Breast epithelium (tissue), 3 donors: ENCODE data around the gene PPP1R3E.

Source experiments
- CTCF ChIP-seq, 3 donors: fragments of 450-650 bp; IDR thresholded peaks; one replicate each; pipeline ENCODE4 v1.5.1; 2016 to 2017; ENCODE audit warnings: antibody characterized with exemption in 3 of 3, mild to moderate bottlenecking in 3 of 3, moderate library complexity in 3 of 3
- POLR2A ChIP-seq: fragments of 450-650 bp; IDR thresholded peaks from one replicate; pipeline ENCODE4 v1.6.1; 2016; ENCODE audit warnings: antibody characterized with exemption, mild to moderate bottlenecking, moderate library complexity
- POLR2AphosphoS5 ChIP-seq, 3 donors: sonication (generic); formaldehyde crosslinking; IDR thresholded peaks; one replicate each; pipeline ENCODE4 v1.6.1; 2017; ENCODE audit warnings: antibody characterized with exemption in 3 of 3

- no peak for TF ChIP-seq CTCF (IDR thresholded peaks at IDR 0.05)
- TF ChIP-seq POLR2A: no peak
- TF ChIP-seq POLR2AphosphoS5 (IDR thresholded peaks at IDR 0.05): no peak
These were observed 41.8 kb upstream of the PPP1R3E start for GRCh38 chr14:23344481-23344880.
